GM19328 (cell line): ENCODE data around the gene C4orf36.

Experiments
- ATAC-seq: cut with Tn5 transposase; IDR thresholded peaks from one replicate; pipeline ENCODE4 v1.9.1; 2021; ENCODE audit warnings: mild to moderate bottlenecking, moderate library complexity; ENCODE audit not compliant: unreplicated experiment

Gene C4orf36

GRCh38 chr4:86870442-86871069 is 21.7 kb downstream of the C4orf36 start:
- ATAC-seq = no peak

- ATAC-seq = no peak
Observed at GRCh38 chr4:86857341-86858052, 34.7 kb downstream of the C4orf36 start.

GRCh38 chr4:86856896-86857295 is 35.3 kb downstream of the C4orf36 start:
- ATAC-seq = no peak

- ATAC-seq = no peak
Observed at GRCh38 chr4:86855572-86855971, 36.6 kb downstream of the C4orf36 start.

- ATAC-seq = no peak
Observed at GRCh38 chr4:86853209-86853608, 39.0 kb downstream of the C4orf36 start.

GRCh38 chr4:86848732-86849619 is 43.2 kb downstream of the C4orf36 start, which contains the start of gene SLC10A6:
Gene SLC10A6, minus strand, starts transcription at chr4:86849384. Its CDS starts 269 bp downstream, at chr4:86849115.
- no peak for ATAC-seq

GRCh38 chr4:86848136-86848535 is 44.1 kb downstream of the C4orf36 start:
- no peak for ATAC-seq

GRCh38 chr4:86847571-86847970 is 44.7 kb downstream of the C4orf36 start:
- no peak for ATAC-seq

GRCh38 chr4:86846921-86847320 is 45.3 kb downstream of the C4orf36 start:
- no peak for ATAC-seq

GRCh38 chr4:86845593-86845992 is 46.6 kb downstream of the C4orf36 start:
- ATAC-seq = no peak

- no peak for ATAC-seq
Observed at GRCh38 chr4:86841309-86841708, 50.9 kb downstream of the C4orf36 start.

GRCh38 chr4:86840858-86841257 is 51.4 kb downstream of the C4orf36 start:
- ATAC-seq = no peak

- no peak for ATAC-seq
Observed at GRCh38 chr4:86837691-86838503, 54.3 kb downstream of the C4orf36 start.

- ATAC-seq = no peak
Observed at GRCh38 chr4:86835677-86836076, 56.5 kb downstream of the C4orf36 start.

- no peak for ATAC-seq
Observed at GRCh38 chr4:86834901-86835300, 57.3 kb downstream of the C4orf36 start.

- ATAC-seq = no peak
Observed at GRCh38 chr4:86833615-86834014, 58.6 kb downstream of the C4orf36 start.

GRCh38 chr4:86831262-86832130 is 60.7 kb downstream of the C4orf36 start:
- no peak for ATAC-seq
